ENCODE measurements around the gene CIAO2A.
"Not testable (repeated sequence)": the region's sequence is repeated elsewhere in the genome, so short reads cannot be mapped to it uniquely, and the experiment has no call there.

CIAO2A gene

DNA sequence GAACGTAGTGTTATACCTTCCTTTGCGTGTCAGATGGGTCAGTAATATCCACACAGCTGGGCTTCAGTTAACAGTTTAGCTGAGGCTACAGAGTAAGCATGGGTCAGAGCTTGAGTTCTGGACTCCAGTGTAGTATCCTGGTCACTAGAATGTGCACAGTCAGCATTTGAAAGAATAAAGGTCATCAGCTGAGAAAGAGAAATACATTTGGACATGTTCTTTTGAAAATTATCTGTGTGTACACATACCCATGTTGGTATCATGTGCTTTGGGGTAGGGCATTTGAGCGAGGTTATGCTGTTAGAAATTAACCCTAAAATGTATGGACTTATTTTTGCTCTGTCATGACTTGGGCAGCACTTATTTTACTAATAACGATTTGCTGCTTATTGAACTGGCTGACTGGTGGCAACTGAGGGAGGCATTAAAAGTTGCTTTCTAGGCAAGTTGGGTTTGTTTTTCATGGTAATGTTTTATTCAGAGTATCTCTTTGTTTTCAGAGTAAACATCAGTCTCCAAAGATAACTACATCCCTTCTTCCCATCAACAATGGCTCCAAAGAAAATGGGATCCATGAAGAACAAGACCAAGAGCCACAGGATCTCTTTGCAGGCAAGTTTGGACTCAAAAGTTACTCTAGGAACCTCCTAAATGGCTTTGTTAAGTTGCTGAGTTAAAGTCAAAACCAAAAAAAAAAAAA lies 18.6 kb upstream of the CIAO2A start:
- DNase-seq (ENCODE audit: low read depth) = no peak

DNA sequence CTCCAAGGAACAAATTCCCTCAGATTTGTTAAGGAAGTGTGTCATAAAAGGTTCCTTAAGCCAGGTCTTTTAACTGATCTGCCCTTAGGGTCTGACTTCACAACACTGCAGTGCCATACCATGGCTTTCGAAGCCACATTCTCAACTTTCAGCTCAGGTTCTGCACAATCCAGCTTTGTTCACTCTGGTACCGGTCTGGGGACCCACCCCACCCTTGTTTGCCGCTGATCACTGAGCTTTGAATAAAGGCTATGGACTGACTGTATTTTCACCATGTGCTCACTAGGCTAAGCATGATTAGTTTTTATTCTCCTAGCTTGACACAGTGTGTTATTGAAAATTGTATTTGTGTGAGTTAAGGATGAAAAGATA lies 18.0 kb upstream of the CIAO2A start:
- DNase-seq (ENCODE audit: low read depth) = no peak

DNA sequence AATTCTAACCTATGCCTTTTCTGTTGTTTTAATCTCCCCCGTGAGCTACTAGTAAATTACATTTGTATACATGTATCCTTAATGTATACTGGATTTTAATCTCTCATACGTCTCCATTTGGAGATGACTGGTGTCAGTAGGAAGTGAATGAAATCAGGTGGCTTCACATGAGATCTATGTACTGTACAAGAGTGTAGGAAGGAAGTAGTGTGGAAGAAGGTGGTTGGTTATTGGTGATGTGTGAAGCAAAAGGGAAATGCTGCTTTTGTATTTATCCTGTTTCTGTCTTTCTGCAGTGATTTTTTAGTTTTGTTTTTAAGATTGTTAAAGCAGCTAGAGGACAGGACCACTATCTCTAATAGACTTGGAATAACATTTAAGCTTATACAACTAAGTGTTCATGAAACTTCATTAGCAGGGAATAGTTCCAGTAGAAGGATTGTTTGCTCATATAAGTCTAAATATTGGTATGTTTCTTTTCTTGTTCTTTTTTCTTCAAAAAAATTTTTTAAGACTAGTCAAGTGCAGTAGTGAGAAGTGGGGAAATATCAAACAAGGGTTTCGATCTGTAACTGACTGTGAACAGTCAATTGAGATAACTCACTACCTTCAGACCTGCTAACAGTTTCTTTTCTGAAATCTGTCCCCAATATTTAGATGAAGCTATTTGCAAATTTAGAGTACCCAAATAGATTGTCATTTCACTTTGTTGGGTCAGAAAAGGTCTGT lies 17.5 kb upstream of the CIAO2A start:
- DNase-seq (ENCODE audit: low read depth) = no peak

DNA sequence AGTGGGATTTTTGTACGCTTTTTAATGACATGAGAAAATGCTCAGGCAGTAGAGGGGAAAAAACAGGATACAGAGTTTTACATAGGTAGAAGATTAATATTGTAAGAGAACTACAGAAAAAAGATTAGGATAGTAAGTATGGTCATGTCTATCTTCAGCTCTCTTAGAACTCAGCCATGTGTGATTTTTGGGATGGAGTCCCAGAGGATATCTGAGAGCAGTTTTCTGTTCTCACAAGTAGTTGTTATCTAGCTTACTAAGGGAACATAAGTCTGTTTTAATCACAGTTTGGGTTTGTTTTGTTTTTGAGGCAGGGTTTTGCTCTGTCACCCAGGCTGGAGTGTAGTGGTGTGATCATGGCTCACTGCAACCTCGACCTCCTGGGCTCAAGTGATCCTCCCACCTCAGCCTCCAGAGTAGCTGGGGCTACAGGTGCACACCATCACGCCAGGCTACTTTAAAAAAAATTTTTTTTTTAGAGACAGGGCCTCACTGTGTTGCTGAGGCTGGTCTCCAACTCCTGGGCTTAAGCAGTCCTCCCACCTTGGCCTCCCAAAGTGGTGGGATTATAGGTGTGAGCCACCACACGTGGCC lies 16.6 kb upstream of the CIAO2A start:
- not testable (repeated sequence) for DNase-seq (ENCODE audit: low read depth)

DNA sequence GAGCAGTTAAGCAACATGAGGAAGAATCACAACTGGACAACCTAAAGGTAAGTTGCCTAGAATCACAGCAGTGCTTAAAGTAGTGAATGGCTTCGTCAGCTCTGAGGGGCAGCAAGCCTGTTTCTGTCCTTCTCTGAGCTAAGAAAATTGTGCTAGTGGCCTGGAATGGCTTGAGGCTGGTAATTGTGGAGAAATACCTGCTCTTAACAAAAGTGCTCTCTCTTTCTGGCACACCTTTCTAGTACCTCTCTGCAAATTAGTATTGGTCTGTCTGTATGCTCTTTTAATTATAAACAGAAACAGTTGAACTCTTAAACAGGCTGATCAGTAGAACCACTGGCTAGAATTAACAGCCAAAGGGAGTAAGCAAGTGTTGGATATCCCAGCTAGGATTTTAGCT lies 13.7 kb upstream of the CIAO2A start:
- no peak for DNase-seq (ENCODE audit: low read depth)

DNA sequence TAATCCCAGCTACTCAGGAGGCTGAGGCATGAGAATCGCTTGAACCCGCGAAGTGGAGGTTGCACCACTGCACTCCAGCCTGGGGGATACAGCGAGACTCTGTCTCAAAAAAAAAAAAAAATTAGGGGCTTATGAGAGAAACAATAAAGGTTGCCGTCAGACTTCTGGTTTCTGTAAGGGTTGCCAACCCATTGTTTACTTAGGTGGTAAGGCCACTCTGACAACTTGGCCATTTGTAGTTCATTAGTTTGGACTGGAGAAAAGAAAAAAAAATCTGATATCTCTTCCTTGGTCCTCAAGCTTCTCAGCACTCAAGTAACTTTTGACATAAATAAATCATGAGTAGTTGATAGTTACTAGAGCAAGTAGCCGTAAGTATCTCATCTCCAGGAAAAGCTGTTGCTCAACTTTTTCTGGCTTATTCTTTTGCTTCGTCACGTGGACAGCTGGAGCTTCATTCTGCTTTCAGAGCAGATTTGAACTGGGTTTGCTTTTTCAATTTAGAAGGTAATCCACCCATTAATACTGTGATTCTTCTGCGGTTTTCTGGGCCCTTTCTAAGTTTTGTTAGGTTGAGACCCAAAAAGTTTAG lies 11.6 kb upstream of the CIAO2A start:
- peak; percentile 61 for DNase-seq (ENCODE audit: low read depth)

DNA sequence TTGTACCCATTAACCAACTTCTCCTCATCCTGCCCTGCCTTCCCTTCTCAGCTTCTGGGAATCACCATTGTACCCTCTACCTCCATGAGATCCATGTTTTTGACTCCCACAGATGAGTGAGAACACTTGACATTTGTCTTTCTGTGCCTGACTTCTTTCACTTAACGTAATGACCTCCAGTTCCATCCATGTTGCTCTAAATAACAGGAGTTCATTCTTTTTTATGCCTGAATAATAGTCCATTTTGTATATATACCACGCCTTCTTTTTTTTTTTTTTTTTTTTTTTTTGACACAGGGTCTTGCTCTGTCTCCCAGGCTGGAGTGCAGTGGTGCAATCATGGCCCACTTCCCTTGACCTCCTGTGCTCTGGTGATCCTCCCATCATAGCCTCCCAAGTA lies 8.9 kb upstream of the CIAO2A start:
- DNase-seq (ENCODE audit: low read depth) = no peak

DNA sequence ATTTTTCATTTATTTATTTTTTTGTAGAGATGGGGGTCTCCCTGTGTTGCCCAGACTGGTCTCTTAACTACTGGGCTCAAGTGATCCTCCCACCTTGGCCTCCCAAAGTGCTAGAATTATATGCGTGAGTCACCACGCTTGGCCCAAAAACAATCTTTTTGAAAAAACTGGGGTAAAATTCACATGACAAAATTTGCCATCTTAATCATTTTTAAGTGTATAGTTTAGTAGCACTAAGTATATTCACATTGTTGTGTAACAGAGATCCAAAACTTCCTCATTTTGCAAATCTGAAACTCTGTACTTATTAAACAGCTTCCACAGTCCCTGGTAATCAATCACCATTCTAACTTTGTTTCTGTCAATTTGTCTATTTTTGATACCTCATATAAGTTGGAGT lies 7.3 kb upstream of the CIAO2A start:
- no peak for DNase-seq (ENCODE audit: low read depth)

DNA sequence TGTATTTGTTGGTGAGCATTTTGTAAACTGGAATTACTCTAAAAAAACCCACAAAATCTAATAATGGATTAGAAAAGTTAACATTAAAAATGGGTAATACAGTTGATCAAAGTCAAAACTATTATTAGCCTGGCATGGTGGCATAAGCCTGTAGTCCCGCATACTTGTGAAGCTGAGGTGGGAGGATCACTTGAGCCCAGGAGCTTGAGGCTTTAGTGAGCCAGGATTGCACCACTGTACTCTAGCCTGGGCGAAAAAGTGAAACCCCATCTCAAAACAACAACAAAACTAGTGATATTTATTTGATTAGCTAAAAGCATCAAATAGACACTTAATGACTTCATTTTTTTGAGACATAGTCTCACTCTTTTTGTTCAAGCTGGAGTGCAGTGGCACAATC lies 5.7 kb upstream of the CIAO2A start:
- DNase-seq (ENCODE audit: low read depth) = no peak

DNA sequence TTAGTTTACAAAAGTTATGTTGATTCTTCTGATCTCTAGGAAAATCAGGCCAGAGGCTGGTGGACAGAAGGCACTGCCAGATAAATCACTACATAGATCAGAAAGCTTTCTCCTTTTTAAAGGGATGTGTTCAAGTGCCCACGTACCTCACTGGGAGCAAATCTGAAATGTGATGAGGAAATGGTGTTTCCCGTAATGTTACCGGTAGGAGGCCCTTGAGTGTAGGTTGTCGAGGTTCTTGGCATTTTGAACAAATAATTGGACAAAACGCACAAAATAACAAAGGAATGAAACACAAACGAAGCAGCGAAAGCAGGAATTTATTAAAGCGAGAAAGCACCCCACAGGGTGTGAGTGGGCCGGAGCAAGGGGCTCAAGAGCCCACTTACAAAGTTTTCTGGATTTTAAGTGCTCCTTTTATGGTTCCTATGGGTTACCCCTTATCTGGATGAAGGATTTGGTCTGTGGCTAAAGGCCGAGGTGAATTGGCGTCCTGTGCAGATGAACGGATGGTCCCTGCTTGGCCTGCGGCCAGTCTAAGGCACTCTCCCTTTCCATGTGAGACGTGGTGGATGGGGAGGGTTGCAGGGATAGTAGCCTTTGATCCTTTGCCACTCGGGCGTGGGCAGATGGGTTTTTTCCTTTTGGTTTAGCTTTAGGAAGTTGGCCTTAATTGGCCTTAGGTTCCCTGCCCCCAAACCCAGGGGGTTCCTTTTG lies 3.2 kb upstream of the CIAO2A start:
- DNase-seq (ENCODE audit: low read depth) = no peak

DNA sequence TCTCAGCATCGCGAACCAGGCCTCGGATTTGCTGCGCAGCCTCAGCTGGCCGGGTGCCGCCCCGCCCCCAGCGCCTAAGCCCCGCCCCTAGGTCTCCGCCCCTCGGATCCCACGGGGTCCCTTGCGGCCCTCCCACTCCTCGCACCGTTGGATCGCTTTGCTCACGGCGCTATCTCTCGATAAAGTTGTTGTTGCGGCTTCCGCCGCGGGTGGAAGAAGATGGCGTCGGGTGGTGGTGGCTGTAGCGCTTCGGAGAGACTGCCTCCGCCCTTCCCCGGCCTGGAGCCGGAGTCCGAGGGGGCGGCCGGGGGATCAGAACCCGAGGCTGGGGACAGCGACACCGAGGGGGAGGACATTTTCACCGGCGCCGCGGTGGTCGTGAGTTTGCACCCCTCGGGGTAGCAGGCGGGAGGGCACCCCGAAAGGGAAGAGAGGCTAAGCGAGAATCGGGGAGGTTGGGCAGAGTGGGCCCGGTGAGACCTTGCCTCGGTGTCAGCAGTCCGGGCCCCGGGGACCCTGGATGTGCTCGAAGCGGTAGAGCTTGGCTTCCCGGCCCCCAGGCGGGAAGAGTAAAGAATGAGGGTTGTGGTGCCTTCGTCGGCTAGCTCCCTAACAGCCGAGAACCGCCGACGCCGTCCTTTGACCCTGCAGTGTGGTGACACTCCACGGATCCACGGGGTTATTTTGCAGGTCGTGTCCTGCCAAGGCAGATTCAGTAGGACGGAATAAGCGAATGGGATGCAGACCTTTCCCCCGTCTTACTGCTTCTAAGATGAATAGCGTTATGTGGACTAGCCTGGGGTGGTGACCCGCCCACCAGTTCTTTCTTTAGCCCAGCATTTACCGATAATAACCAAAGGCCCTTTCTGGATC lies 2.4 kb upstream of the CIAO2A start, which contains the start of gene SNX1:
Gene SNX1, plus strand, starts transcription at position 188 of the 873 bp plus-strand sequence. Its CDS starts 32 bp downstream, at position 220.
- peak; percentile 86 for DNase-seq (ENCODE audit: low read depth)

DNA sequence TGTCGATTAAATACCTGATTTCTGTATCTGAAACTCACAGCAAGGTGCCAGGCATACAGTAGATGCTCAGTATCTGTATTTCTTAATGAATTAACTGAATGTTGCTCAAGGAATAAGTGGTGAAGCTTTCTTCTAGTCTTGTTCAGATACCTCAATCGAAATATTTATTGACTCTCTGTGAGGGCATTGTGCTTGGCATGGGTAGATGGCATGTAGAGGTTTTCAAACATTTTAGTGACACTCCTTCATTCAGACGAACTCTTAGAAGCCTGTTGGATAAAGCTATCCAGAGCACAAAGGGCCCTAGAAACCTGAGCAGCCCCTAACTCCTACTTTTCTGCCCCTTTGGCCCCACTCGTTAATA lies 1.8 kb upstream of the CIAO2A start:
- DNase-seq (ENCODE audit: low read depth) = no peak

DNA sequence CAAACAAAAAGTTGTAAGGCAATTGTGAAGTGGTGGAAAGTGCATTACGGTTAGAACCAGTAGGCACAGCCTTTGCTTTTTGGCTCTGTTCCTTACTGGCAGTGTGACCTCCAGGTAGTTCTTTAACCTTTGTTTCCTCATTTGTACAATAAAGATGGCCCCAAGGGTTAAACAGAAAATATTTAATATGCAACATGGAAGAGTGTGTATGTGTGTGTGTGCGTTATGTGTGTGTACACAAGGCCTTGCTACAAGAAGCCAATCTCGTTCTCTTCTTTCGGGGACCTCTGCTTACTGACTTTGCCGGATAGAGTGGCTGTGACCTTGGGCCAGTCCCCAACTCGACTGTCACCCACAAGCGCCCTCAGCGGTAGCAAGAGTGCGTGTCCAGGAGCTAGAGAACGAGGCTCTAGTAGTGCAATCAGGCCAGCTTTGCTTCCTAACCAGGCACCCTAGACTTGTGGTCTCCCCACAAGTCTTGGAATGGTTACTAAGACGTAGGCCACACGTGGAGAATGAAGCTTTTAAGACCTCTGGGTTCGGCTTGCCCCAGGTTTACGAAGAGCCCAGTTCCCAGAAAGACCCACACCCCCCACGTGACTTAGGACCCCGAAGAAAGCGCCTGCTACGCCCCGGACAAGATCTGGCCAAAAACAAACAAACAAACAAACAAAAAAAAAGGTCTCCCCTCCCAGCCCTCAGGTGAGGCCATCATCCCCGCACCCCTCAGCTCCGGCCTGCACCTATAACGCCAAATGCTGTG lies 593 bp downstream of the CIAO2A start:
- DNase-seq (ENCODE audit: low read depth) = no peak

DNA sequence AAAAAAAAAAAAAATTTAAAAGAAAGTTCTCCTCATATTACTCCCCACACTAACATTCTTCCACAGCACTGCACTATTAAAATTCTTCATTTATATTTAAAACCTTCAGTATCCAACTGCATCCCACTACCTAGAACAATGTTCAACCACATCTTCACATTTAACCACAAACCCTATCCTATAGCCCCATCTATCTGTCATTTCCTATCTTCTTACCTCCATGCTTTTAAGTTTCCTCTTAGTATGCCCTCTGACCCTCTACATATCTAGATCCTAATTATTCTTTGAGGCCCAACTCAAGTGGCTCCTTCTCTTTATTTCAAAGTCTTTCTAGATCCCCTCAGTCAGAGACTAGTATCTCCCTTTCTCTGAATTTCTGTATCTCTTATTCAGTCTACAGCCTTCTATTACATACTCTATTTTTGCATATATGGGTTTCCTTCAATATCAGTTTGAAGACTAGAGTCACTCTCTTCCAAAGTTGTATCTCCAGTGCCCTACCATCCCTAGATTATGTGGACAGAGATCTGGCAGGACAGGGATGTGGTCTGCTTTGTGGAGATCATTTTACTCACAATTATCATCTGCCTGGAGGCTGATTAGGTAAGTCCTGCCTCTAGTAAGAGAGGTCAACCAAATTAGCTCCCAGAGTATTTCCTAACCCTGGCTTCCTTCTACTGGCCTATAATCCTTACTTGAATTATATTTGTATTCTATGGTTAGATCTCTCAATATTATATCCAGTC lies 1.4 kb downstream of the CIAO2A start:
- DNase-seq (ENCODE audit: low read depth) = no peak

DNA sequence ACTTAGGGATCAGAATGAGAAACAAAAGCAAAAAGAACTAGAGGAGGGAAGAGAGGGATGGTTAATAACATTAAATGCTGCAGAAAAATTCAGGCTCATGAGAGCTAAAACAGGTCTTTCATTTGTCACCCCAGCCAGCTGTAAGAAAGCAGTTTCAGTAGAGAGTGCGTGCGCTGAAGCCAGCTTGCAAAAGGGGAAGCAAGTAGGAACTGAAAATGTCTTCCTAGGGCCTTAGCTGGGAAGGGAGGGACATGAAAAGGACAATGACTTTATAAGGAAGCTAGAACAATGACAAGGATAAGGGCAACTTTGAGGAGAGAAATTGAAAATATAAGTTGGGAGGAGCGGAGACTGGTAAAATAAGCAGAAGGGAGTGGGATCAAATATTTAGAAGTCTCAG lies 3.1 kb downstream of the CIAO2A start:
- no peak for DNase-seq (ENCODE audit: low read depth)

DNA sequence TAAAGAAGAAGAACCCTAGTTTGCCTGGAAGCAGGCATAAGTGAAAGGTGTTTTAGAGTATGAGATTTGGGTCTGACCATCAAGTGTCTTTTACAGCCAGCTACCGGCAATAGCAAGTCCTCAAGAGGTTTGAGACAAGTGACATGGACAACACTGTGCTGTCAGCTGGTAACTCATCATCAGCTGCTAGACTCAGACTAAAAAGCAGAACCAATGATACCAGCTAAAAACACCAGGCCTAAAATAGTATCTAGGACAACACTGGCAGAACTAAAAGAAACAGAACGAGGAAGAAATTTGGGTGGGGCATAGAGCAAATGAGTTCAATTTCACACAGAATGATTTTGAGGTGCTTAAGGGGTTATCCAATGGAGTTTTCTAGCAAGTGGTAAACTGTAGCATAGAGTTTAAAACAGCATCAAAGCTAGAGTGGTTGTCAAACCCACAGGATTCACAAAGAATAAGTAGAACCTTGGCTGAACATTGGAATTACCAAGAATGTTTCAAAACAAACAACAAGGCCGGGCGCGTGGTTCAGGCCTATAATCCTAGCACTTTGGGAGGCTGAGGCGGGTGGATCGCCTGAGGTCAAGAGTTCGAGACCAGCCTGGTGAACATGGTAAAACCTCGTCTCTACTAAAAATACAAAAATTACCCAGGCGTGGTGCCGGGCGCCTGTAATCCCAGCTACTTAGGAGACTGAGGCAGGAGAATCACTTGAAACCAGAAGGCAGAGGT lies 3.9 kb downstream of the CIAO2A start:
- DNase-seq (ENCODE audit: low read depth) = no peak

DNA sequence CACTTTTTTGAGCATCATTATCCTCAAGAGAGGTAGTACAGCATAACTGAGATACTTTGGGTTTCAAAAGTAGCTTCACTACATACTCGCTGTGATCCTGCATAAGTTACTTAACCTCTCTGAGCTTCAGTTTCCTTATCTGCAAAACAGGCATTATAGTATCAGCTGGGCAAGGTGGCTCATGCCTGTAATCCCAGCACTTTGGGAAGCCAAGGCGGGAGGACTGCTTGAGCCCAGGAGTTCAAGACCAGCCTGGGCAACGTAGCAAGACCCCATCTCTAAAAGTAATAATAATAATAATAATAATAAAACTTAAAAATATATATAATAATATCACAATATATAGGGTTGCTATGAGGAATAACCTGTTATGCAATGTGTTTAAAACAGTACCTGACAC lies 10.9 kb downstream of the CIAO2A start:
- DNase-seq (ENCODE audit: low read depth) = no peak

DNA sequence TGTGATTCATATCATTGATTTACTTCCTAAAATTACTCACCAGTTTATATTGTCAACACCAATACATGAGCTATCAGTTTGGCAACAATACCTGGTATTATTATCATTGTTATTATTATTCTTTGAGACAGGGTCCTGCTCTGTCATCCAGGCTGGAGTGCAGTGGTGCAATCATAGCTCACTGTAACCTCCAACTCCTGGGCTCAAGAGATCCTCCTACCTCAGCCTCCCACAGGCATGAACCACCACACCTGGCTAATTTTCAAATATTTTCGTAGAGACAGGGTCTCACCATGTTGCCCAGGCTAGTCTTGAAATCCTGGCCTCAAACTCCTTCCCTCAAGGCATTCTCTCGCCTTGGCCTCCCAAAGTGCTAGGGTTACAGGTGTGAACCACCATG lies 20.1 kb downstream of the CIAO2A start:
- not testable (repeated sequence) for DNase-seq (ENCODE audit: low read depth)

DNA sequence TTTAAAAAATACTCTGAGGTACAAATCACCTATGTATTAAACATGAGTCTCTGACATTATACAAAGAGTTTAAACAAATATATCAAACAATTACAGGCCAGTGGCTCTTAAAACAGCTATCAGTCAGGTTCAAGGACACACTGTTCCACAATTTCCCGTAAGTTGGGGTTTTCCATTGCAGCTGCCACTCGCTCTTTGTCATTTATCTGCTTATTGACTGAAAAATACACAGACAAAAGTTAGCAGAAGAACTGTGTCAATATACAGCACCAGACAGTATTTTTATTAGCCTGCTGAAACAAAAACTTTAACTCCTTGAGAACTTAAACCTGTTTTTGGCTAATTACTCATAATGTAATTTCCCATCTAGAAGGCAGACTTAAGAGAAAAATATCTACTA lies 20.8 kb downstream of the CIAO2A start:
- no peak for DNase-seq (ENCODE audit: low read depth)
